ENCODE data around the gene SSTR1.

DNA sequence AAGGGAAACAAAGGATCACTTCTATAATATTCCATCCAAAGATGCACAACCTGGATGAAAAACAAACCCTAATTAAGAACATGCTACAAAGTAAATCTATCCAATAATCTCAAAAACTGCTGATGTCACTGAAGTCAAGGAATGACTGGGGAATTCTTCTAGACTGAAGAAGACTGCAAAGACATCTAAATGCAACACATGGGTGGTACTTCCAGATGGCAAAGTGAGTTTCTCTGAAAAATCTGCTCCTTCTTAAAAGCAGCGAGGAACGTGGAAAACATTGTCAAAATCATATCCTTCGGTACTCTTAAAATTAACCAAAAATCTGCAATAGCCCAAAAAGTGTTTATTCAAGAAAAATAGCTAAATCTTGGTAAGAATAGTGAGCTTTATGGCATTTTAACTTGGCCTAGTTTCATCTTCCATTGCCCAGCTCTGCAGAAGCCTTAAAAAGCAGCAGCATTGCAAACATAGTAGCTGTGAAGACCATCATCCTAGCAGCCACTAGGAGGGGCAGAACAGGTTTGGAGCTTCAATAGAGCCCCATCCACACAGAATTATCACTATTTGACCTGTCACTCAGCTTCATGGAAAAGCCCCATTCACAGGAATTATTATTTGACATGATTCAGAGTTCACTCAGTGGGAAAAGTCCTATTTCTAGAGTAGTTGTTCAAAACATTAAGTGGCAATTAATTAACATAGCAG, 40.8 kb downstream of the SSTR1 start:
- TF ChIP-seq, protein P1, sequence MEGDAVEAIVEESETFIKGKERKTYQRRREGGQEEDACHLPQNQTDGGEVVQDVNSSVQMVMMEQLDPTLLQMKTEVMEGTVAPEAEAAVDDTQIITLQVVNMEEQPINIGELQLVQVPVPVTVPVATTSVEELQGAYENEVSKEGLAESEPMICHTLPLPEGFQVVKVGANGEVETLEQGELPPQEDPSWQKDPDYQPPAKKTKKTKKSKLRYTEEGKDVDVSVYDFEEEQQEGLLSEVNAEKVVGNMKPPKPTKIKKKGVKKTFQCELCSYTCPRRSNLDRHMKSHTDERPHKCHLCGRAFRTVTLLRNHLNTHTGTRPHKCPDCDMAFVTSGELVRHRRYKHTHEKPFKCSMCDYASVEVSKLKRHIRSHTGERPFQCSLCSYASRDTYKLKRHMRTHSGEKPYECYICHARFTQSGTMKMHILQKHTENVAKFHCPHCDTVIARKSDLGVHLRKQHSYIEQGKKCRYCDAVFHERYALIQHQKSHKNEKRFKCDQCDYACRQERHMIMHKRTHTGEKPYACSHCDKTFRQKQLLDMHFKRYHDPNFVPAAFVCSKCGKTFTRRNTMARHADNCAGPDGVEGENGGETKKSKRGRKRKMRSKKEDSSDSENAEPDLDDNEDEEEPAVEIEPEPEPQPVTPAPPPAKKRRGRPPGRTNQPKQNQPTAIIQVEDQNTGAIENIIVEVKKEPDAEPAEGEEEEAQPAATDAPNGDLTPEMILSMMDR (IDR thresholded peaks at IDR 0.05; ENCODE audit: low read depth, low read length, poor library complexity, severe bottlenecking), result peak; percentile 27
- no peak for TF ChIP-seq EZH2phosphoT487 (IDR thresholded peaks at IDR 0.05; ENCODE audit: borderline replicate concordance, low read length)
